DMS79 treated with DMSO at 0.1 percent for 48 hours (cell line): ENCODE measurements around the gene POLG2.
"Not testable (repeated sequence)": the region's sequence is repeated elsewhere in the genome, so short reads cannot be mapped to it uniquely, and the experiment has no call there.

ENCODE experiments used
- DNase-seq: peaks from one replicate; lab custom pipeline; 2025; lab: John Stamatoyannopoulos, UW

Gene POLG2

GRCh38 chr17:64505340-64506200 is 8.7 kb upstream of the POLG2 start:
- DNase-seq, result peak; percentile 68

- DNase-seq, result no peak
These were observed 8.0 kb upstream of the POLG2 start for GRCh38 chr17:64504769-64505339.

GRCh38 chr17:64503821-64504768 is 7.2 kb upstream of the POLG2 start:
- no peak for DNase-seq

DNA sequence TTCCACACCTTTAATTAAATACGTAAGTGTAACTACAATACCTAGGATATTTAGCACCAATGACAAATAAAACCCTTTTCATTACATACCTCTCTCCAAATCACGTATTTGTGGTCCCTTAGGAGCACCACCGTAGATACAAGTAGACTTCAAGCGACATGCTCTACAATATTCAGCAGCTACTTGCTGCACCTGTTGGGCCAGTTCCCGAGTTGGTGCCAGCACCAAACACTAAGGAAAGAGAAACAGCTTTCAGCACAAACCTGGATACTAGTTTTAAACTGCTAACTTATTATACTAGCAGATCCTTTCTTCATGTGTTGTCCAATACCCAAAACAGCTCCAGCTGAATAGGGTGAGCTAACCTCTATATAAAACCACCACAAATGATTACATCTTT is 6.5 kb upstream of the POLG2 start:
- no peak for DNase-seq

- no peak for DNase-seq
These were observed 6.0 kb upstream of the POLG2 start for GRCh38 chr17:64502809-64503208.

GRCh38 chr17:64502021-64502420 is 5.2 kb upstream of the POLG2 start:
- no peak for DNase-seq

GRCh38 chr17:64500862-64501765 is 4.3 kb upstream of the POLG2 start:
- DNase-seq, result no peak

GRCh38 chr17:64500487-64500859 is 3.6 kb upstream of the POLG2 start:
- no peak for DNase-seq

GRCh38 chr17:64499805-64500486 is 3.1 kb upstream of the POLG2 start:
- DNase-seq, result no peak

- no peak for DNase-seq
These were observed 1.7 kb upstream of the POLG2 start for GRCh38 chr17:64498308-64499203.

- DNase-seq, result no peak
These were observed 746 bp upstream of the POLG2 start for GRCh38 chr17:64497565-64498035.

DNA sequence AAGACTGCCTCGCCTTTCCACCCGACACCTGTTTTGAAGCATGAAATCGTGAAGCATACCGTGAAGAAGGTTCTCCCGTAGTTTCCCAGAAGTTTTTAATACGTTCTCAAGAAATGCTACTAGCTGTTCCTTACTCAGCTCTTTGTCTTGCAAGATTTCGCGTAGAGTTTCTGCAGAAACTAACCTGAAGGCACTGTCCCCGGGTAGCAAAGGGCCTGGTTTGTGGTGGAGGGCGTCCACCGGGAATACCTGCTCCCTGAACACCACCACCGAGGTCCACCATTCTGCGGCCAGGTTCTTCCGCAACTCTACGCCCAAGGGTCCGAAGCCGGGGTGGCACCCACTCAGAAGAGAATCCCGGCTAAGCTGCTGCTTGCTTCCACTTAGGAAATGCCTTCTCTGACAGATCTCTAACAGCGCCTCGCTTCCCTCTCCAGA is 487 bp downstream of the POLG2 start:
- no peak for DNase-seq

- not testable (repeated sequence) for DNase-seq
These were observed 1.6 kb downstream of the POLG2 start for GRCh38 chr17:64495300-64495699.

- no peak for DNase-seq
These were observed 2.7 kb downstream of the POLG2 start for GRCh38 chr17:64494121-64494520.

DNA sequence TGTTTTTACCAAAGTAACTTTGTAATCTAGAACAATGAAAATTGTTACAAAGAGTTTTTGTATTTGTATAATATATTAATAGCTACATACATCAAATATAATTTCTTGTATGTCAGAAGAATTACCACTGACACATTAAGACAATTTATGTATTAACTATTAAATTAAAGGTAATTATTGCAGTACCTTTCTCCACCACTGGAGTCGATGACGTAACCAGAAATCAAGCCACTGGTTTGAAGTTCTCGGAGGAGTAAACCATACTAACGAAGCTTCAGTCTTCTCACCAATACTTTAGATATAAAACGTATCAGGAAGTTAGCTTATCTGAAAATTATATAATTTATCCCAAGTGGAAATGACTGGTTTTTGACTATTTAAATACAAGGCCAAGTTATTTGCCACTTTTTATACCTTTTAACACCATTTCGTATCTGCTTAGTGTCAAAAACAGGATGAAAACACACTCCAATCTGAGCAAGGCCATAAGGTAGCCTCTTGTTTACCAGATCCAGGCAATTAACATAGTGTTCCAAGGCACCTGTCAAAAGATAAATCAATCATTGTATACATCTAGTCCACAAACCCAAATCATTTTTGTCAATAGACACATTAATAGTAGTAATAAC is 4.3 kb downstream of the POLG2 start:
- no peak for DNase-seq

GRCh38 chr17:64491994-64492393 is 4.9 kb downstream of the POLG2 start:
- DNase-seq, result no peak

DNA sequence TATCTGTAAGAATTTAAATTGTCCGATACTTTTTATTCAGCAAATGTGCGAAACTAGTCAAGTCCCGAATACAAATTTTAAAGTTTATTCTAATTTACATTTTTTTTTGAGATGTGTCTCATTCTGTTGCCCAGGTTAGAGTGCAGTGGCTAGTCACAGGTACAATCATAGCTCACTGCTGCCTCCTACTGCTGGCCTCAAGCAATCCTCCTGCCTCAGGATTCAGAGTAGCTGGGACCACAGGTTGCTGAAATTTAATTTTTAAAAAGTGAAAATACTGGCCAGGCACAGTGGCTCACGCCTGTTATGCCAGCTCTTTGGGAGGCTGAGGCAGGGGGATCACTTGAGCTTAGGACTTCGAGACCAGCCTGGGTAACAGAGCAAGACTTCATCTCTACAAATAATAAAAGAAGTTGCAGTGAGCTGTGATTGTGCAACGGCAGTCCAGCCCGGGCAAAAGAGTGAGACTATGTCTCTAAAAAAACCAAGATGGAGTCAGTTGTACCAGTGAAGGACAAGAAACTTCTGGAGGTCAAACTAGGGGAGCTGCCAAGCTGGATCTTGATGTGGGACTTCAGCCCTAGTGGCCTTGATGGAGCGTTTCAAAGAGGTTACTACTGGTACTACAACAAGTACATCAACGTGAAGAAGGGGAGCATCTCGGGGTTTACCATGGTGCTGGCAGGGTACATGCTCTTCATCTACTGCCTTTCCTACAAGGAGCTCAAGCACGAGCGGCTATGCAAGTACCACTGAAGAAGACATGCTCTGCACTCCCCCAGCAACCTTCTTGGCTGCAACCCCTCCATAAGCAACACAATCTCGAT is 5.6 kb downstream of the POLG2 start:
- DNase-seq, result no peak

GRCh38 chr17:64488301-64488700 is 8.6 kb downstream of the POLG2 start:
- no peak for DNase-seq
